Brain pericyte (primary cell): ENCODE results near the gene ULK4.

Experiments
- DNase-seq: peaks from one replicate; pipeline ENCODE4 v3.0.0-alpha.2; 2012; ENCODE audit warnings: low read depth, low spot score

The ULK4 gene

GRCh38 chr3:41198526-41198925, 763.4 kb downstream of the ULK4 start:
- no peak for DNase-seq

GRCh38 chr3:41198046-41198445, 763.9 kb downstream of the ULK4 start:
- DNase-seq: no peak
